ENCODE results near the gene GPR171. TPM values are rescaled to one million over a fixed set of nuclear protein-coding genes. Genes with fewer than 3 reads are reported as not detected.

The GPR171 gene
- total RNA-seq, 4 donors from 2014 or later: 0.56 TPM; not detected in 3

DNA sequence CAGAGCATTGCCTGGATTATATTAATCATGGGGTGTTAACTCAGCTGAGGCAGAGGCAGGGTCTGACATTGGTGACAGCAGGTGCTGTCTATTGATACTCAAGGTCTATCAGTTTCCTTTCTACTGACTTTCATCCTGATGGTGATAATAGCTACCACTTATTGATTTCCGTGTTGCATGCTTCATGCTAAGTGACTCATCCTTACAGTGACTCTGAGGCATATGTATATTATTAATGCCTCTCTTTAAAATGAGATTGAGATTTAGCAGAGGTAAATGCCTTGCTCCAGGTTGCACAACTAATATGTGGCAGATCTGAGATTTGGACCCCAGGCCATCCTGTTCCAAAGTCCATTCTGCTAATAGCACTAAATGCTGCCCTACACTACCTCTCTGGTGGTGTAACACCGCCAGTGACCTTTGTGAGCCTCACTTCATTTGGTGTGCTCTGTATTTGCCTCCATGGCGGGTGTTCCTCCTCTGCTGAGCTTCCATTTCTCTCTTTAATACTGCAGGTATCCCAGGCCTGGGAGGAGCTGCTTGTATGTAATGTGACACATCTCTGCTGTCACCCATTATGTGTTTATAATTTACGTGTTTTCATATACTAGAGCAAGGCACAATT is 50.4 kb downstream of the GPR171 start:
- Histone ChIP-seq H3K4me3 (no peak overlapping the region), H3K4me1 (no peaks in the 10 kb centered on the region), H3K9me3 (no peaks in the 10 kb centered on the region), H3K36me3 (no peaks in the 10 kb centered on the region), H3K27me3 (no peaks in the 10 kb centered on the region), H3K27ac (no peak overlapping the region)
- TF ChIP-seq, protein P1, sequence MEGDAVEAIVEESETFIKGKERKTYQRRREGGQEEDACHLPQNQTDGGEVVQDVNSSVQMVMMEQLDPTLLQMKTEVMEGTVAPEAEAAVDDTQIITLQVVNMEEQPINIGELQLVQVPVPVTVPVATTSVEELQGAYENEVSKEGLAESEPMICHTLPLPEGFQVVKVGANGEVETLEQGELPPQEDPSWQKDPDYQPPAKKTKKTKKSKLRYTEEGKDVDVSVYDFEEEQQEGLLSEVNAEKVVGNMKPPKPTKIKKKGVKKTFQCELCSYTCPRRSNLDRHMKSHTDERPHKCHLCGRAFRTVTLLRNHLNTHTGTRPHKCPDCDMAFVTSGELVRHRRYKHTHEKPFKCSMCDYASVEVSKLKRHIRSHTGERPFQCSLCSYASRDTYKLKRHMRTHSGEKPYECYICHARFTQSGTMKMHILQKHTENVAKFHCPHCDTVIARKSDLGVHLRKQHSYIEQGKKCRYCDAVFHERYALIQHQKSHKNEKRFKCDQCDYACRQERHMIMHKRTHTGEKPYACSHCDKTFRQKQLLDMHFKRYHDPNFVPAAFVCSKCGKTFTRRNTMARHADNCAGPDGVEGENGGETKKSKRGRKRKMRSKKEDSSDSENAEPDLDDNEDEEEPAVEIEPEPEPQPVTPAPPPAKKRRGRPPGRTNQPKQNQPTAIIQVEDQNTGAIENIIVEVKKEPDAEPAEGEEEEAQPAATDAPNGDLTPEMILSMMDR (IDR thresholded peaks at IDR 0.05 in 4 of 5, conservative IDR thresholded peaks at IDR 0.05 in 1 of 5): no peak
- no peak for TF ChIP-seq POLR2A (IDR thresholded peaks at IDR 0.05)
- ATAC-seq (no peak), DNase-seq (no peak)
- in situ Hi-C loops (cut with MboI; ENCODE audit: low sequenced_read_pairs in 4 of 4): no loop called here
- intact Hi-C loops (cut with DNase I; ENCODE audit: low total_unique reads): no loop called here

Other genes with a start within 250 kb of the GPR171 start
- not detected for gene CLRN1, start 230.5 kb downstream of the GPR171 start, total RNA-seq
- 1 to 10 TPM in 1 of 4 donors, under 1 TPM in 3; 0.05 to 1.2 (median 0.10) TPM for gene MED12L, start 117.6 kb downstream of the GPR171 start, total RNA-seq
- gene P2RY14, start 75.3 kb upstream of the GPR171 start, total RNA-seq: 1 to 10 TPM; 3.3 to 5.2 (median 3.8) TPM
- not detected for gene GPR87, start 113.6 kb upstream of the GPR171 start, total RNA-seq
- 1 to 10 TPM in 1 of 4 donors, under 1 TPM in 3; 0.12 to 1.2 (median 0.30) TPM for gene P2RY13, start 126.3 kb upstream of the GPR171 start, total RNA-seq
- gene P2RY12, start 181.5 kb upstream of the GPR171 start, total RNA-seq: 1 to 10 TPM in 1 of 4 donors, under 1 TPM in 2, not detected in 1; 0.52 to 1.1 (median 0.56) TPM

Measured in gastrocnemius medialis (tissue), 4 donors.